Muscle of leg (tissue), 11 donors: Measurements from ENCODE around the gene MGAT5. TPM values are rescaled to one million over a fixed set of nuclear protein-coding genes. Genes with fewer than 3 reads are reported as not detected.

ENCODE experiments used
- DNase-seq: peaks from one replicate; pipeline ENCODE4 v3.0.0; 2013
- H3K27ac ChIP-seq: one replicate; pipeline ENCODE4 v1.5.1; 2013; ENCODE audit warnings: mild to moderate bottlenecking, low read length, control low read depth
- H3K27me3 ChIP-seq: one replicate; pipeline ENCODE4 v1.6.1; 2013; ENCODE audit warnings: low read length; ENCODE audit not compliant: control insufficient read depth, insufficient read depth
- H3K36me3 ChIP-seq: one replicate; pipeline ENCODE4 v1.6.1; 2013; ENCODE audit warnings: low read length; ENCODE audit not compliant: control insufficient read depth, insufficient read depth
- H3K4me1 ChIP-seq: one replicate; pipeline ENCODE4 v1.6.1; 2013; ENCODE audit warnings: low read length; ENCODE audit not compliant: control insufficient read depth, insufficient read depth
- H3K4me3 ChIP-seq: one replicate; pipeline ENCODE4 v1.5.1; 2013; ENCODE audit warnings: low read length, control low read depth
- H3K9me3 ChIP-seq: replicated peaks from 2 replicates; pipeline ENCODE4 v1.6.1; 2013; ENCODE audit warnings: low read depth, low read length; ENCODE audit not compliant: control insufficient read depth
- WGBS: methylation state at CpG from one replicate; pipeline ENCODE4 v1.1.5; 2013; ENCODE audit warnings: missing lambda C conversion rate; ENCODE audit not compliant: insufficient coverage; 5-methylcytosine and 5-hydroxymethylcytosine counted together
- polyA plus RNA-seq, 8 donors: library from polyadenylated mRNA; unstranded; fragments of 120-200 nt; gene quantifications; one replicate each; pipeline versions ENCODE4 v1.2.1 to v1.2.3, GENCODE V29; 2013; ENCODE audit warnings: inconsistent platforms in 1 of 8, low replicate concordance in 1 of 8; ENCODE audit not compliant: insufficient read length in 8 of 8, insufficient read depth in 1 of 8
- total RNA-seq: library from RNA; stranded (reverse); fragments of 120-200 nt; gene quantifications from one replicate; pipeline ENCODE4 v1.2.4, GENCODE V29; 2013

MGAT5 gene
- total and polyA plus RNA-seq, 9 donors, result 14.5 to 29.7 (median 23.8) TPM

DNA sequence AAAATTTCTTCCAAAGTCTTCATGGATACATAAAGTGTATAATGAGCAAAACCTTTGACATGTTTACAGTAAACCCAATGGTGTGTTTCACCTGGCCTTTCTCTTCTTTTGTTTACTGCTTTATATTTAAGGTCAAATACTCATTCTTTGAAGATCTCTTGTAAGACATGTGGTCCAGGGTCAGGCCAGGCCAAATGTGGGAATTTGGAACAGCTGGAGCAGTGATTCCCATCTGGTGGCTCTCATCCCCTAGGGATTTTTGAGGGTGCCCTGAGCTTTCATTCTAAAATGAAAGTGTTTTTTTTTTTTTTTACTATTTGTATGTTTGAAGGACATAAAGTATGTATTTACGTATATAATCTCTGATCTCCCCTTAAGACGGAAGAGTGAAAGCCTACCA, 13.8 kb upstream of the MGAT5 start:
- Histone ChIP-seq H3K4me1 (peaks cover 8% of the 10 kb centered on the region), H3K27me3 (no peaks in the 10 kb centered on the region), H3K9me3 (no peaks in the 10 kb centered on the region), H3K36me3 (peaks cover 2% of the 10 kb centered on the region), H3K4me3 (no peak overlapping the region), H3K27ac (no peak overlapping the region)
- whole genome bisulfite sequencing, result no CpG with 5 or more reads among the region's 2 CpGs
- no peak for DNase-seq

DNA sequence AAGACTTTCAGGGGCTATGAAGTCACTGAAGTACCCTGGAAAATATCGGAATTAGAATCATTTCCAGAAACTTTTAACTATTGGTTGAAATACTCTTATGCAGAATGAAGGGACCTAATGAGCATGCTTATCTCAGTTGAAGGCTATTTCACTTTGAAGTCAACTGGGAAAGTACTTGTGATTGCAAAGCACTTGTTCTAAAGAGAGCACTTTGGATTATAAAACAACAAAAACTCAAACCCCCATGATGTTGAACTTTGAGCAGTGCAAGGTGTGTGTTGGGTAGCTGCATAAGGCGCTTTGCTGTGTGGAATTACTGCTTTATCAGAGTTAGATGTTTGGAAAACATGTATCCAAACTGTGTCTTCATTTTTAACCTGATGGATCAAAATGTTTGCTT, 12.0 kb upstream of the MGAT5 start:
- no peak for DNase-seq
- Histone ChIP-seq H3K9me3 (no peaks in the 10 kb centered on the region), H3K4me3 (no peak overlapping the region), H3K27me3 (no peaks in the 10 kb centered on the region), H3K36me3 (no peaks in the 10 kb centered on the region), H3K27ac (no peak overlapping the region), H3K4me1 (peaks cover 23% of the 10 kb centered on the region)
- no CpG with 5 or more reads among the region's 2 CpGs for WGBS

DNA sequence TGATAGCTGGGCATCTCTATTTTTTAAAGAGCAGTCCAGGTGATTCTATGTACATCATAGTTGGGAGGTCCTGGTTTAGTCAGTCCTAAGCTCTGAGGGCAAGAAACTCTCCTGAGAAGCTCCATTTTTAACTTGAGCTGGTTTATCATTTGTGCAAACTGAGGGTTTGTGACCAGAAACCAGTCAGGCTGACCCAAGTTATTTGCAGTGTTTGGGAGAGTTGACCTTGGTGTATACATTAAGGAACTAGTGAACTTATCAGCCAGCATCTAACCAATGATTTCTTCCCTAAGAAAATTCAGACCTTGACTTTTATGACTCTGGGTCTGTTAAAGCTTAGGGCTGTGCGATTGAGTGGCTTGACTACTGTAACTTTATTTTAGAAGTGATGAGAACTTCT, 10.6 kb upstream of the MGAT5 start:
- H3K9me3 ChIP-seq, result no peaks in the 10 kb centered on the region
- no peak for DNase-seq
- WGBS, result no CpG with 5 or more reads among the region's 1 CpG
- no peaks in the 10 kb centered on the region for H3K27me3 ChIP-seq
- H3K36me3 ChIP-seq, result no peaks in the 10 kb centered on the region
- no peak overlapping the region for H3K27ac ChIP-seq
- H3K4me3 ChIP-seq, result no peak overlapping the region
- H3K4me1 ChIP-seq, result peaks cover 23% of the 10 kb centered on the region

DNA sequence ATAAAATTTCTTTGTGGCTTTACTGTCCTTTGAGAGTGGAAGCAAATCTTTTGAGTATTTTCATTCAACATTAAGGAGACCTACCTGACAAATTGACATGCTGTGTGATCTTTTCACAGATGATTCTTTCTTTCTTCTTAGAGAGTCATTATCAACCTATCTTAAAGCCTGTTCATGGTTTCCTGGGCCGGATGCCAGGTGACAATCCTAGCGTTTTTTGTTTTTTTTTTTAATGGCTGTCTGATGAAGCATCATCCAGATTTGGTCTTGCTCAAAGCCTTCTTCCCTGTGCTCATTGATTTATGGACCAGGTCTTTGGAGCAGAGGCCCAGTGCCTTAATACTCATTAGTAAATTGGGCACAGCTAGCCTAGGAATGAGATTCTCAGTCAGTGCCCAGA, 9.8 kb upstream of the MGAT5 start:
- no CpG with 5 or more reads among the region's 2 CpGs for WGBS
- no peaks in the 10 kb centered on the region for H3K27me3 ChIP-seq
- H3K27ac ChIP-seq, result no peak overlapping the region
- H3K36me3 ChIP-seq, result no peaks in the 10 kb centered on the region
- H3K9me3 ChIP-seq, result no peaks in the 10 kb centered on the region
- DNase-seq, result no peak
- peaks cover 27% of the 10 kb centered on the region for H3K4me1 ChIP-seq
- no peak overlapping the region for H3K4me3 ChIP-seq

DNA sequence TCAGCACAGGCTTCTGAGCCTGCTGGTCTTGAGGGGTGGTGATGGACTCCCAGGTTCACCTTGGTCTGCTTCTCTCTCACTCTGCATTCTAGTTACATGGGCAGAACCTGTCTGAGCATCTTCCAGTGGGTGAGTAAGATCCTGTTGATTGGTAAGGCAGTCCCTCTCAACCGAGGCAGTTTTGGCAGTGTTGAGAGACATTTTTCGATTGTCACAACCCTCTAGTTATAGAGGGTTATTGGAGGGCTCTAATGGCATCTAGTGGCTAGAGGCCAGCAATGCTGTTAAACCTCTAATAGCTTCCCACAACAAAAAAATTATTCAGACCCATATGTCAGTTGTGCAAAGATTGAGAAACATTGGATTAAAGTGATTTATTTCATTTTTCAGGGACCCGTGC, 9.3 kb upstream of the MGAT5 start:
- no peak for DNase-seq
- H3K9me3 ChIP-seq, result no peaks in the 10 kb centered on the region
- no peak overlapping the region for H3K27ac ChIP-seq
- H3K4me3 ChIP-seq, result no peak overlapping the region
- WGBS, result no CpG with 5 or more reads among the region's 3 CpGs
- H3K27me3 ChIP-seq, result no peaks in the 10 kb centered on the region
- H3K36me3 ChIP-seq, result no peaks in the 10 kb centered on the region
- peaks cover 27% of the 10 kb centered on the region for H3K4me1 ChIP-seq

DNA sequence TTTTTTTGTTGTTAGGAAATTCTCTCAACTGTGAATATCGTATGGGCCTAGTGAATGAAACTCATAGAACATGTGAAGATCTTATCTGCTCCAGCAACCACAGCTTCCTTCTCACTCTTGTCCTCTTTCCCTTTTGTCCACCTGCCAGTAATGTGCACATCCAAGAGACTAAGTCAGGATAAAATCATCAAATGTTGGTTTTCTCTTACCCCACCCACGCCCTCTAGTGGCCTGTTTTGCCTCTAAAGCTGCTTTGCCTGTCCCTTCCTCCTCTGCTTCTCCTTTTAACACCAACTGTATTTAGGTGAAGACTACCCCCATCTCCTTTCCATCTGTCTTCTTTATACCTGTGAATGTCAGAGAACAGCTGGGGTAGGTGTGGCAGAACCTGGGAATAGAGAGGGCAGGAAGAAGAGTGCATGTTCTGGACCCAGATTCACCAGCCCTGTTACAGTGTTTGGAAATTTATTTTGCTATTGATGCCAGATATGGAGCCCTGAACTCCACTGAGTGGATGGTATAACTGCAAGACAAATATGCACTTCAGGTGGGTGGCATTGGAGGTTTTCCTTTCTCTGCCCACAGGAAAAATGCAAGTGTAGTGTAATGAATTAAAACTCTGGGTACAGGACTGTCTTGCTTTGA, 8.4 kb upstream of the MGAT5 start:
- Histone ChIP-seq H3K4me1 (peaks cover 26% of the 10 kb centered on the region), H3K9me3 (no peaks in the 10 kb centered on the region), H3K4me3 (no peak overlapping the region), H3K27ac (no peak overlapping the region), H3K27me3 (no peaks in the 10 kb centered on the region), H3K36me3 (no peaks in the 10 kb centered on the region)
- DNase-seq, result peak; percentile 77
- no CpG with 5 or more reads among the region's 2 CpGs for WGBS

DNA sequence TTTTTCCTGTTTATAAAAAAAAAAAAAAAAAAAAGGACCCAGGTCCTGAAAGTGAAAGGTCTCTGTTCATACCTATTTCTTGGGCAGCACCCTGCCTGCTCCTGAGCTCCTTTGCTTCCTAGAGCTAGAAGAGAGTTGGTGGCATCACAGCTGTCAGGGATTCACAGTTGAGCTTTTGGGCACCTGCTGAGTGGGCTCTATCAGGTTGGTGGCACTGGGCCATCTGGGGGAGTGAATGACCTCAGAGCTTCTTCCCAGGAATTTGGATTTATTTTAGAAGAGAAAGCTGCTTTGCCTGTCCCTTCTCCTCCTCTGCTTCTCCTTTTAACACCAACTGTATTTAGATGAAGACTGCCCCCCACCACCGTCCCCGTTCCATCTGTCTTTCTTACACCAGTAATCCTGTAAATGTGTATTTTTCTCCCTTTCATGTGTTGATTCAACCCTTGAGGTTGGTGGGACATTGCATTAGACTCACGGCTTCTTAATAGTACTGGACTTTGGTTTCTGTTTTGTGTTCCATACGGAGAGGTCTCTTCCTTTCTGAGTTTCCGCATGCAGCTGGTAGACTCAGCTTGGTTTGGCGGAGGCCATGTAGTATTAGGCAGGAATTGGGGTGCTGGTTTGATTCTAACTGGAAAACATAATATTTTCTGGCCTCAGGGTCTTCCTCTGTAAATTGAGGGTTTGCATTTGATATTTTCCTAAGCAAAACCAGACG, 7.6 kb upstream of the MGAT5 start:
- H3K4me3 ChIP-seq, result no peak overlapping the region
- H3K9me3 ChIP-seq, result no peaks in the 10 kb centered on the region
- DNase-seq, result peak; percentile 55
- no peaks in the 10 kb centered on the region for H3K27me3 ChIP-seq
- 29% methylated on average over 1 of the region's 7 CpGs for WGBS
- peaks cover 29% of the 10 kb centered on the region for H3K4me1 ChIP-seq
- peak overlapping the region; percentile 2 for H3K27ac ChIP-seq
- no peaks in the 10 kb centered on the region for H3K36me3 ChIP-seq

DNA sequence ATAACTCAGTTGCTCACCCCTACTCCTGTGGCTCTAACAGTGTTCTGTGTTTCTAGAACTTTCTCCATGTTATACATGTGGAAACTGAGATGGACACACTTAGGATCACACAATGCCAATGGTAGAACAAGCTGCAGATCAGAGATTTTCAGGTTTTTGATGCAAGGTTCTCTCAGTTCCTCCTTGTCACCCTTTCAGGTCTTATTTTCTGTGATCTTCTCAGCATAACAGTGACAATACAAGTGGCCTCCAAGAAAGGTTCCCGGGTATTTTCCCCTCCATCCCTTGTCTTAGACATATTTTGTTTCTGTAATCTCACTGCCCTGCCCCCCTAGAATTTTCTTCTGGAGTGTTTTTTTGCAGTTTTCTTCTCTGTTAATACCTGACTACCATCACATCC, 6.2 kb upstream of the MGAT5 start:
- Histone ChIP-seq H3K4me1 (peaks cover 29% of the 10 kb centered on the region), H3K4me3 (no peak overlapping the region), H3K27ac (no peak overlapping the region), H3K27me3 (no peaks in the 10 kb centered on the region), H3K36me3 (no peaks in the 10 kb centered on the region), H3K9me3 (no peaks in the 10 kb centered on the region)
- no peak for DNase-seq
- no CpG with 5 or more reads among the region's 1 CpG for WGBS

DNA sequence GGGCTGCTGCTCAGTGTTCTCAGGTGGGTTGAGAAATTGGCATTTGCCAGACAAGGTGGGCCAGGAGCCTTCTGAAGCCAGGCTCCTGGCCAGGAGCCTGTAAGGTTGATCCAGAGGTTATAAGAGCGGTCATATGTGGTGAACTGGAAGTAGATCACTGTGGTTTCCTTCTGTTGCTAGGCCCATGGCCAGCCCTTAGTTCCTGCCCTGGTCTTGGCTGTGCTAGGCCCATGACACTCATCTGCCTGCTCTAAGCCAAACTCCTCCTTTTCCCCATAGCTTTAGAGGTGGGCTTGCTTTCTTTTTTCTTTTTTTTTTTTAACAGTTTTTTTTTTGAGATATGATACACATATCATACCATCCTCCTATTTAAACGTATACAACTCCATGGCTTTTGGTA, 5.0 kb upstream of the MGAT5 start:
- no peaks in the 10 kb centered on the region for H3K9me3 ChIP-seq
- H3K27ac ChIP-seq, result no peak overlapping the region
- no peaks in the 10 kb centered on the region for H3K27me3 ChIP-seq
- no peak overlapping the region for H3K4me3 ChIP-seq
- WGBS, result no CpG with 5 or more reads among the region's 2 CpGs
- peaks cover 32% of the 10 kb centered on the region for H3K4me1 ChIP-seq
- H3K36me3 ChIP-seq, result no peaks in the 10 kb centered on the region
- no peak for DNase-seq

DNA sequence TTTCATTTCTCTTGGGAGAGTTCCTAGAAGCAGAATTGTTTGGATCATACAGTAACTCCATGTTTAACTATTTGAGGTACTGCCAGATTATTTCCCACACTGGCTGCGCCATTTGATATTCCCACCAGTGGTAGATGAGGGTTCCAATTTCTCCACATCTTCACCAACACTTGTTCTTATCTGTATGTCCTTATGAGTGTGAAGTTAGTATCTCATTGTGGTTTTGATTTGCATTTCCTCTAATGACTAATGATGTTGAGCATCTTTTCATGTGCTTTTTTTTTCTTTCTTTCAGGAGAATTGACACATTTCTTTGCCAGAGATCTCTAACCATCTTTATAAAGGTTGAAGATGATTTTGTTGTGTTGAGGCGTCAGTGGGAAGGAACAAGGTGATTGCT, 4.1 kb upstream of the MGAT5 start:
- no peaks in the 10 kb centered on the region for H3K9me3 ChIP-seq
- H3K27ac ChIP-seq, result no peak overlapping the region
- no CpG with 5 or more reads among the region's 2 CpGs for WGBS
- H3K36me3 ChIP-seq, result peaks cover 7% of the 10 kb centered on the region
- DNase-seq, result no peak
- peaks cover 26% of the 10 kb centered on the region for H3K4me1 ChIP-seq
- H3K4me3 ChIP-seq, result no peak overlapping the region
- H3K27me3 ChIP-seq, result no peaks in the 10 kb centered on the region
